ENCODE measurements around the gene ZSWIM4. TPM values are rescaled to one million over a fixed set of nuclear protein-coding genes. Genes with fewer than 3 reads are reported as not detected.

The ZSWIM4 gene
- total RNA-seq, 2 donors from 2014 or later: 3.4 to 12.5 TPM

- Histone ChIP-seq H3K4me1 (peaks cover 37% of the 10 kb centered on the region), H3K27me3 (no peaks in the 10 kb centered on the region), H3K9me3 (no peaks in the 10 kb centered on the region), H3K36me3 (replicated peaks in 1 of 2; ENCODE audit: insufficient read depth in 1 of 2, low read depth in 2 of 2) (no peaks in the 10 kb centered on the region), H3K4me3 (no peak overlapping the region), H3K27ac (no peak overlapping the region)
- DNase-seq (no peak), ATAC-seq (no peak)
- no peak for TF ChIP-seq POLR2A (IDR thresholded peaks at IDR 0.05)
- no peak for TF ChIP-seq CTCF (IDR thresholded peaks at IDR 0.05)
- WGBS, 2 donors: 86 to 91% methylated on average over 12 to 25 of the region's 27 CpGs
- intact Hi-C loops (cut with DNase I): loop anchor here (10.0 kb wide), 1 partner anchor 177 kb away; no protein-coding TSS in a partner anchor
Observed at GRCh38 chr19:13877303-13877702, 82.1 kb downstream of the ZSWIM4 start.

GRCh38 chr19:13880059-13881043 is 85.1 kb downstream of the ZSWIM4 start:
- intact Hi-C loops (cut with DNase I): loop anchor here (5.0 kb wide), 1 partner anchor 192 kb away; the partner anchor contains the start of gene MISP3
- peak; percentile 98 to 100 (median 100) for TF ChIP-seq CTCF (IDR thresholded peaks at IDR 0.05)
- peak in 2 of 3 donors; percentile 60 to 75 for TF ChIP-seq POLR2A (IDR thresholded peaks at IDR 0.05)
- DNase-seq (peak; percentile 98 to 99 (median 99)), ATAC-seq (peak; percentile 87)
- no peak overlapping the region for H3K4me3 ChIP-seq
- H3K27ac ChIP-seq: peak overlapping the region; percentile 79 to 90 (median 88)
- H3K4me1 ChIP-seq: peaks cover 52% of the 10 kb centered on the region
- no peaks in the 10 kb centered on the region for H3K27me3 ChIP-seq
- WGBS, 2 donors: 6 to 14% methylated on average over 12 to 34 of the region's 34 CpGs
- no peaks in the 10 kb centered on the region for H3K9me3 ChIP-seq
- H3K36me3 ChIP-seq (replicated peaks in 1 of 2; ENCODE audit: insufficient read depth in 1 of 2, low read depth in 2 of 2): no peaks in the 10 kb centered on the region

GRCh38 chr19:13881251-13881691 is 86.0 kb downstream of the ZSWIM4 start:
- TF ChIP-seq CTCF (IDR thresholded peaks at IDR 0.05) (no peak), POLR2A (IDR thresholded peaks at IDR 0.05) (no peak)
- intact Hi-C loops (cut with DNase I): loop anchor here (5.0 kb wide), 1 partner anchor 191 kb away; the partner anchor contains the start of gene MISP3
- Histone ChIP-seq H3K27ac (peak overlapping the region in 3 of 4 donors; percentile 14 to 90 (median 89)), H3K36me3 (replicated peaks in 1 of 2; ENCODE audit: insufficient read depth in 1 of 2, low read depth in 2 of 2) (no peaks in the 10 kb centered on the region), H3K27me3 (no peaks in the 10 kb centered on the region), H3K4me3 (no peak overlapping the region), H3K4me1 (peaks cover 61% of the 10 kb centered on the region), H3K9me3 (no peaks in the 10 kb centered on the region)
- DNase-seq (peak in 1 of 4 donors; percentile 19), ATAC-seq (no peak)
- 69% methylated on average over 4 to 10 of the region's 12 CpGs for WGBS, 2 donors

MicroRNAs within 50 kb of the gene (microRNA counts, 767-probe panel; counts per million panel counts)
- 0 to 736 counts per million in 2 donors for microRNA hsa-miR-181c-5p
- 7,024 to 11,841 counts per million in 2 donors for microRNA hsa-miR-23a-3p
- 4,153 to 8,493 counts per million in 2 donors for microRNA hsa-miR-24-3p
- 0 to 736 counts per million in 2 donors for microRNA hsa-miR-27a-3p

Small RNA genes lying within 50 kb of the gene (microRNA-seq; reads per million reads assigned to microRNA genes)
- gene MIR181C (ENCODE audit: borderline number of aligned reads in 2 of 2, borderline replicate concordance in 2 of 2) (239 to 500 reads per million in 2 donors), gene MIR181D (ENCODE audit: borderline number of aligned reads in 2 of 2, borderline replicate concordance in 2 of 2) (181 to 265 reads per million in 2 donors)

Small RNA genes lying within 50 kb of the gene (small RNA-seq; reads per million reads assigned to genes)
- gene MIR181C (86.8 reads per million, percentile 96 among the genes with 10 or more reads in this experiment), gene MIR181D (43.9 reads per million, percentile 95 among the genes with 10 or more reads in this experiment), gene RN7SL619P (not detected)

Other genes with a start within 250 kb of the ZSWIM4 start
- 10 to 100 TPM; 69.0 to 82.7 TPM for gene MRI1, start 30.9 kb upstream of the ZSWIM4 start, total RNA-seq
- 100 to 1,000 TPM in 1 of 2 donors, 10 to 100 TPM in 1; 47.7 to 103 TPM for gene C19orf53, start 21.0 kb upstream of the ZSWIM4 start, total RNA-seq
- not detected for gene NANOS3, start 81.7 kb downstream of the ZSWIM4 start, total RNA-seq
- gene BRME1, start 110.7 kb downstream of the ZSWIM4 start, total RNA-seq: 1 to 10 TPM; 3.0 to 4.9 TPM
- 10 to 100 TPM; 35.5 to 52.1 TPM for gene CC2D1A, start 110.8 kb downstream of the ZSWIM4 start, total RNA-seq
- under 1 TPM in 1 of 2 donors, not detected in 1; 0.66 TPM for gene PODNL1, start 143.0 kb downstream of the ZSWIM4 start, total RNA-seq
- 10 to 100 TPM in 1 of 2 donors, 1 to 10 TPM in 1; 7.0 to 20.4 TPM for gene DCAF15, start 157.1 kb downstream of the ZSWIM4 start, total RNA-seq
- gene RFX1, start 210.9 kb downstream of the ZSWIM4 start, total RNA-seq: 1 to 10 TPM; 3.9 to 7.6 TPM
- gene RLN3, start 232.7 kb downstream of the ZSWIM4 start, total RNA-seq: not detected
- 1 to 10 TPM; 1.3 to 3.6 TPM for gene IL27RA, start 236.3 kb downstream of the ZSWIM4 start, total RNA-seq